HG02885 (cell line): ENCODE measurements around the gene GMEB2.

Source experiments
- ATAC-seq: cut with Tn5 transposase; IDR thresholded peaks from one replicate; pipeline ENCODE4 v1.9.1; 2021; ENCODE audit warnings: mild to moderate bottlenecking; ENCODE audit not compliant: unreplicated experiment, poor library complexity

Gene GMEB2

GRCh38 chr20:63551068-63551467 is 75.8 kb downstream of the GMEB2 start:
- ATAC-seq: no peak

GRCh38 chr20:63549679-63550282 is 77.1 kb downstream of the GMEB2 start:
- ATAC-seq: no peak

GRCh38 chr20:63549019-63549418 is 77.9 kb downstream of the GMEB2 start:
- no peak for ATAC-seq

DNA sequence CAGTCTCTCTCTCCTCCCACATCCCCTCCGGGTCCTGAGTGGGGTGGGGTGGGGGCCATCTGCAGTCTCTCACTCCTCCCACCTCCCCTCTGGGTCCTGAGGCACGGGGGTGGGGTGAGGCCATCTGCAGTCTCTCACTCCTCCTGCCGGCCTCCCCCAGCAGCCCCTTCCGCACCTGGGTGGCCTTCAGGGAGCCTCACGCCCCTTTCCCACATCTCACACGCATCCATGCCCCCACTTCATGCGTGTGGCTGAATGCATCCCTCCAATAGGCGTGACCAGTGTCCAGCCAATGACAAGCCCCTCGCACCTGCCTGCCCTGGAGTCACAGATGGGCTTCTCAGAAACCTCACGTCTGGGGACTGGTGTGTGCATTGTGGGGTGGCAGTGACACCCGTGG is 78.4 kb downstream of the GMEB2 start:
- ATAC-seq: no peak

DNA sequence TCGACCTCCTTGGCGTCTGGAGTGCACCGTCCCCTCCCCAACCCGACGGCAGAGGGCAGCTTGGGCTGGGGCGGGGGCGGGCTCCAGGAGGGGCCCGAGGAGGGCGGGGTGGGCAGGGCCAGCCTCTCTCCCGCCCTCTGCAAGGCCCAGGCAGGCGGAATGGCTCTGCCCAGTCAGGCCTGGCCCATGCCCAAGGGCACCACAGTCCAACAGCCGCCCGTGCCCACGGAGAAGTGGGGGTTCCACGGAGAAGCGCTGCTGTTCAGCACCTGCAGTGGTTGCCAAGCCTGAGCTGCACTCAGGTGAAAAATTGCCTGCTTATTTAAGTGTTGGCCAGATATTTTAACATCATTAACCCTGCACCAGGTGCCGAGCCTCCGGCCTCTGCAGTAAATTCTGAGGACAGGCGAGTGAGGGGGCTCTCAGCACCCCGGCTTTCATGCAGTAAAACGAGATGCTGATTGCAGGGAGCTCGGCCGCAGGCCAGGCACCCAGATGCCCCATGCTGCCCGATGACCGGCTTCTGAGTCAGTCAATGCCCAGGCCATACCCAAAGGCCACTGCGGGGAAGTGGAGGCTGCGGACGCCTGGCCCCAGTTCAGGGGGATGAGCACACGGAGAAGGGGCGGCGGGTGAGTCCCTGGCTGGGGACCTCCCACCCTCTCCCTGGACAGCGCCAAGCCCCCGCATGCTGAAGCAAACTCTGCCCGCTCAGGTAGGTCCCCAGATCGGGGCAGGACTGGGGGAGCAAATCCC is 79.0 kb downstream of the GMEB2 start, which contains the start of gene SRMS:
SRMS (minus strand) TSS at position 25 of the 756 bp plus-strand sequence. CDS start 286 bp downstream, outside the sequence.
- ATAC-seq: no peak

DNA sequence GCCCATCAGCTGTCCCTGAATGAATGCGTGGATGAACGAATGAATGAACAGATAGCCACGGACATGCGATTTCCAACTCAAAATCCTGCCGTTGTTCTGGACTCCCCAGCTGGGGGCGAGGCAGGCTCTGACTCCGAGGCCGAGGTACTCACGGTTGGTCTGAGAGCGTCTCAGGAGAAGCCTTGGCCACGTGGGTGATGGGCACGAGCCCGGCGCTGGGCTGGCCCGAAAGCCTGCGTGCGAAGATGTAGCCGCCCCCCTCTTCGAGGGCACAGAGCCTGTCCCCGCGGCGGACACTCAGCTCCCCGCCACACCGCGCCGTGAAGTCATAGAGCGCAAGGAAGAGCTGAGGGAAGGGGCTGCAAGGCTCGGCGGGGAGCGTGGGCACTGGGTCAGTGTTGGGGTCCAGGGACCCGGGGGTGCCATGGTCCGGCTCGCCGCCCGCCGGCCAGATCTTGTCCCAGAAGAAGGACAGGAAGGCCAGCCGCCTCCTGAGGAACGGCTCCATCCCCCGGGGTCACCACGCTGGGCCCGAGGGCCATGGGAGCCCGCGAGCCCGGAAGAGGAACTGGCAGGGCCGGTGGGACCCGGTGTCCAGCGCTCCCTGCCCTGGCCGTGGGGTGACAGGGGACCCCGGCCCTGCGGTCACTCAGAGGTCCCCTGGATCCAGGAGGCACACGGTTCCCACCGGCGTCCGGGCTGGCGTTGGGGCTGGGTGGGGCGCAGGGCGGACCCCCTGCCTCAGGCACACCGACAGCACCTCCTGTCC is 79.8 kb downstream of the GMEB2 start:
- ATAC-seq: no peak

GRCh38 chr20:63546256-63546955 is 80.5 kb downstream of the GMEB2 start:
- no peak for ATAC-seq

DNA sequence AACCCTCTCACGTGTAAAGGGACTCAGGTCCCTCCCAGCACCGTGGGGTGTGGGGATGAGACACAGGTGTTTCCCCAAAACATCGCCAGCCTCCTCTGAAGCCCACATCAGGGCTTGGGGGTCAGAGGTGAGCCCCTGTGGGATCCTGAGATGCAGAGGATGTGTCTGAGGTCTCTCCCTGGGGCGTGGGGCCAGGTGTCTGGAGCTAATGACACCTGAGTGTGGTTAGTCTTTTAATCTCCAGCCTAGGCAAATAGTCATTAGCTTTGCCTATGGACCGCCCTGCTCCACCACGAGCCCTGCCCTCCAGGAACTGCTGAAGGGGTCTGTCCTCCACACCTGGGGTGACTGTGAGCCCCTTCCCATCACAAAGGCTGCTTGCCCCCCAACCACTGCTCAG is 81.1 kb downstream of the GMEB2 start:
- no peak for ATAC-seq

- ATAC-seq: no peak
These were observed 81.9 kb downstream of the GMEB2 start for GRCh38 chr20:63544958-63545516.

DNA sequence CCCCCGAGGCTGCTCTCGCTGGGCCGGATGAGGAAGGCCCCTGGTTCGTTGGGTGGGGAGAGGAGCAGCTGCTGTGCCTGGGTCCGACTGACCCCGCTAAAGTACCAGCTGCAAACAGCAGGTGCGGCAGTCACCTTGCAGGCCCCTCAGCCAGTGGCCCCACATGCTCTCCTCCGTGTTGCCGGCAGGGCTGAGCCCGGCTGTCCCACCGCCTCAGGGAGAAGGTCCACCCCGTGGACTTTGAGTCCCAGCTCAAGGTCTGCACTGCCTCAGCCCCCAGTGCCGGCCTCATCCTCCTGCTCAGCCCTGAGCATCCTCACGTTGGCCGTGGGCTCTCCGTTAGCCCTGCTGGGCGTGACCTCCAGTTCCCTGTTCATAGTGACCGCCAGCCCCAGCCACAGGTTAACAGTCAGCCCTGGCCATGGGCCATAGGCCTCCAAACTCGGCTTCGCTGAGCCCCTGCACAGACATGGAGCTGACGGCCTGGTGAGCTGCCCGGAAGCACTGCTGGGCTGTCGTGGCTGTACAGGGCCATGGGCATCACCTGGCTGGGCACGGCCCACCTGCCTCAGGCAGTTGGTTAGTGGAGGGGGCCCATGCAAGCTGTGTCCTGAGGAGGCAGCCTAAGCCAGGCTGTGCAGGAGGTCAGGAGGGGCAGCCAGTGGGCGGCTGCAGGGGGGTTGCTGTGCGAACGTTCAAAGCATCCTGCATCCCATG is 82.5 kb downstream of the GMEB2 start:
- ATAC-seq: no peak

DNA sequence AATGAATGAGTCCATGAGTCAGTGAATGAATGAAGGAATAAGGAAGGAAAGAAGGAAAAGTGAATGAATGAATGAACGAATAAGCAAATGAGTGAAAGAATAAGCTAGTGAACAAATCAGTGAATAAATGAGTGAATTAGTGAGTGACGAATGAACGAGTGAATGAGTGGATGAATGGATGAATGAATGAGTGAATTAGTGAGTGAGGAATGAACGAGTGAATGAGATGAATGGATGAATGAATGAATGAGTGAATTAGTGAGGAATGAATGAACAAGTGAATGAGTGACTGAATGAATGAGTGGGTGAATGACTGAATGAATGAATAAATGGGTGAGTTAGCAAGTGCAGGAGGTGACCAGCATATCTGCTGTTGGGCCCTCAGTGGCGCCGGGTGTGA is 83.2 kb downstream of the GMEB2 start:
- ATAC-seq: no peak

- no peak for ATAC-seq
These were observed 83.8 kb downstream of the GMEB2 start for GRCh38 chr20:63543131-63543530.

GRCh38 chr20:63542696-63543095 is 84.2 kb downstream of the GMEB2 start:
- ATAC-seq: no peak

GRCh38 chr20:63542031-63542559 is 84.8 kb downstream of the GMEB2 start:
- ATAC-seq: no peak

GRCh38 chr20:63541371-63541770 is 85.5 kb downstream of the GMEB2 start:
- ATAC-seq: no peak

GRCh38 chr20:63540417-63541186 is 86.3 kb downstream of the GMEB2 start:
- ATAC-seq: no peak

DNA sequence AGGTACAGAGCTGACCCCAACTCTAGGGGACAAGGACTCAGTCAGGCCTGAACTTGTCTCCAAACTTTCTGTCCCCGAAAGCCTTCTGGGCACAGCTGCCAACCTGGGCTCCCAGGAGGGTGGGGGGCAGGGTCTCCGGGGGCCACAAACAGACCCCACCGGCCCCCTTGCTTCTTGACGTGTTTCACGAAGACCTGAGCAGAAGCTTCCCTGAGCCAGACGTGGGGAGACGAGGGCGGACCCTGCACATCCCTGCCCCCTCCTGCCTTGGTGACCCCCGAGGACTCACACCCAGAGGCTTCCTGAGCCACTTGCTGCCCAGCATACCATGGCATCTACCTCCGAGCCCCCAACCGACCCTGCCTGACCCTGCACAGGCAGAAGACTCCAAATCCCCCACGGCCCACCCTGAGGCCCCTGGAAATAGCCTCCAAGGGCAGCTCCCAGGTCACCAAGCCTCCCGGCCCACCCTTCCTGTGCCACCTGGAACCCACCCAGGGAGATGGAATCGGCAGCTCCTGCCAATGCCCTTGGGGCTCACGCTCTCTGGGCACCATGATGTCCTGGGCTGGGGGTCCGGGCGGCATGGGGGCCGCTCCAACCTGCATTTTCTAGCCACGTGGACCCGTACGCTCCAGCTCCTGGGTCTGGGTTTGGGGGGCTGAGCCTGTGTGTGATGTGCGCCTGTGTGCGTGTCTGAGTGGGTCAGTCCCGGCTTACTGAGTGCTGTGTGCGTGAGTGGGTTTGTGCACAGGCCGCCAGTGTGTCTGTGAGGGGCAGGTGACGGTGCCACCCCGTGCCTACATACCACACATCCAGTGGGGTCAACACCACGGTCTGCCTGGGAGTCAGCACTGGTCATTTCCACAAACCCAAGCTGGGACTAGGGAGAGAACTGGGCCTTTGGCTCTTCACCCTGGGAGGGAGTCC is 87.2 kb downstream of the GMEB2 start:
- no peak for ATAC-seq

- no peak for ATAC-seq
These were observed 87.8 kb downstream of the GMEB2 start for GRCh38 chr20:63539092-63539430.
